H9 (cell line): ENCODE results near the gene TP53BP1. TPM values are rescaled to one million over a fixed set of nuclear protein-coding genes. Genes with fewer than 3 reads are reported as not detected.

Experiments
- DNase-seq: peaks from one replicate; pipeline ENCODE4 v3.0.0-alpha.2; 2017
- H2AFZ ChIP-seq: one replicate; pipeline ENCODE4 v1.6.1; 2013; ENCODE audit warnings: mild to moderate bottlenecking, low read length, control low read depth, moderate library complexity
- H2AK5ac ChIP-seq: 2 replicates; pipeline ENCODE4 v1.6.1; 2013; ENCODE audit warnings: low read length, control low read depth, mixed read lengths; ENCODE audit not compliant: insufficient read length
- H2BK120ac ChIP-seq: one replicate; pipeline ENCODE4 v1.6.1; 2013; ENCODE audit warnings: low read depth, mild to moderate bottlenecking, low read length, control low read depth, inconsistent platforms; ENCODE audit not compliant: poor library complexity, severe bottlenecking
- H2BK12ac ChIP-seq: 2 replicates; pipeline ENCODE4 v1.6.1; 2013; ENCODE audit warnings: low read length, control low read depth, mixed read lengths, low read depth; ENCODE audit not compliant: insufficient read length
- H2BK15ac ChIP-seq: 2 replicates; pipeline ENCODE4 v1.6.1; 2013; ENCODE audit warnings: low read depth, low read length, control low read depth
- H2BK20ac ChIP-seq: one replicate; pipeline ENCODE4 v1.6.1; 2013; ENCODE audit warnings: low read depth, mild to moderate bottlenecking, low read length, control low read depth, inconsistent platforms; ENCODE audit not compliant: poor library complexity, severe bottlenecking
- H2BK5ac ChIP-seq: 2 replicates; pipeline ENCODE4 v1.6.1; 2013; ENCODE audit warnings: low read length, control low read depth, mixed read lengths; ENCODE audit not compliant: insufficient read length
- H3K14ac ChIP-seq: 2 replicates; pipeline ENCODE4 v1.6.1; 2013; ENCODE audit warnings: low read length, control low read depth; ENCODE audit not compliant: insufficient read depth
- H3K18ac ChIP-seq: 2 replicates; pipeline ENCODE4 v1.6.1; 2013; ENCODE audit warnings: low read depth, mild to moderate bottlenecking, mixed read lengths, low read length, control low read depth; ENCODE audit not compliant: insufficient read length
- H3K23ac ChIP-seq: 2 replicates; pipeline ENCODE4 v1.6.1; 2013; ENCODE audit warnings: low read length, control low read depth, mixed read lengths, low read depth; ENCODE audit not compliant: insufficient read length
- H3K23me2 ChIP-seq: 2 replicates; pipeline ENCODE4 v1.6.1; 2013; ENCODE audit warnings: low read depth, mild to moderate bottlenecking, mixed read lengths, low read length, control low read depth; ENCODE audit not compliant: insufficient read length, poor library complexity, severe bottlenecking
- H3K27ac ChIP-seq: 2 replicates; pipeline ENCODE4 v1.5.1; 2013; ENCODE audit warnings: low read length, control low read depth, mixed read lengths, low read depth; ENCODE audit not compliant: insufficient read length
- H3K27me3 ChIP-seq: 2 replicates; pipeline ENCODE4 v1.6.1; 2013; ENCODE audit warnings: low read length, control low read depth, inconsistent platforms; ENCODE audit not compliant: insufficient read depth
- H3K4ac ChIP-seq: 2 replicates; pipeline ENCODE4 v1.6.1; 2013; ENCODE audit warnings: low read depth, mild to moderate bottlenecking, control low read depth, inconsistent platforms, low read length, moderate library complexity
- H3K4me1 ChIP-seq: 2 replicates; pipeline ENCODE4 v1.6.1; 2013; ENCODE audit warnings: low read length, control low read depth, inconsistent platforms; ENCODE audit not compliant: insufficient read depth
- H3K4me2 ChIP-seq: 2 replicates; pipeline ENCODE4 v1.6.1; 2013; ENCODE audit warnings: low read length, control low read depth, mixed read lengths; ENCODE audit not compliant: insufficient read length, insufficient read depth
- H3K56ac ChIP-seq: 2 replicates; pipeline ENCODE4 v1.6.1; 2013; ENCODE audit warnings: low read depth, mild to moderate bottlenecking, mixed read lengths, low read length, control low read depth; ENCODE audit not compliant: insufficient read length
- H3K79me1 ChIP-seq: 2 replicates; pipeline ENCODE4 v1.6.1; 2013; ENCODE audit warnings: low read depth, mild to moderate bottlenecking, moderate library complexity, low read length, control low read depth, inconsistent platforms; ENCODE audit not compliant: insufficient read depth, poor library complexity, severe bottlenecking
- H3K79me2 ChIP-seq: 2 replicates; pipeline ENCODE4 v1.6.1; 2013; ENCODE audit warnings: low read length, control low read depth, inconsistent platforms; ENCODE audit not compliant: insufficient read depth
- H3K9ac ChIP-seq: 2 replicates; pipeline ENCODE4 v1.6.1; 2013; ENCODE audit warnings: low read length, control low read depth, mixed read lengths; ENCODE audit not compliant: insufficient read length; ENCODE audit errors: extremely low read depth
- H3K9me3 ChIP-seq: one replicate; pipeline ENCODE4 v1.6.1; 2013; ENCODE audit warnings: low read depth, low read length, inconsistent platforms; ENCODE audit not compliant: control insufficient read depth
- H3T11ph ChIP-seq: one replicate; pipeline ENCODE4 v1.6.1; 2013; ENCODE audit warnings: mild to moderate bottlenecking, low read length, control low read depth, inconsistent platforms
- H4K20me1 ChIP-seq: one replicate; pipeline ENCODE4 v1.6.1; 2013; ENCODE audit not compliant: control insufficient read depth, insufficient read length, insufficient read depth
- H4K5ac ChIP-seq: 2 replicates; pipeline ENCODE4 v1.6.1; 2013; ENCODE audit warnings: low read depth, mild to moderate bottlenecking, mixed read lengths, low read length, control low read depth; ENCODE audit not compliant: insufficient read length
- H4K8ac ChIP-seq: replicated peaks from 2 replicates; pipeline ENCODE4 v1.6.1; 2013; ENCODE audit warnings: low read length, control low read depth, mixed read lengths, low read depth; ENCODE audit not compliant: insufficient read length
- H4K91ac ChIP-seq: 2 replicates; pipeline ENCODE4 v1.6.1; 2013; ENCODE audit warnings: low read depth, mild to moderate bottlenecking, moderate library complexity, mixed read lengths, low read length, control low read depth; ENCODE audit not compliant: insufficient read length
- H3K27ac Mint-ChIP-seq, 3 experiments: 2 replicates in 2 of 3; 3 replicates in 1 of 3; pipeline ENCODE4 v1.8.0; 2020 to 2021; ENCODE audit warnings: mixed read lengths in 3 of 3, mild to moderate bottlenecking in 1 of 3, moderate library complexity in 1 of 3
- H3K27me3 Mint-ChIP-seq: 2 replicates; pipeline ENCODE4 v1.8.0; 2021; ENCODE audit warnings: low read depth, mild to moderate bottlenecking, moderate library complexity, mixed read lengths
- H3K36me3 Mint-ChIP-seq, 3 experiments: 2 replicates in 2 of 3; 3 replicates in 1 of 3; pipeline ENCODE4 v1.8.0; 2020 to 2021; ENCODE audit warnings: low read depth in 3 of 3, mixed read lengths in 3 of 3; ENCODE audit not compliant: insufficient read depth in 1 of 3
- H3K4me1 Mint-ChIP-seq, 2 experiments: 2 replicates each; pipeline ENCODE4 v1.8.0; 2020; ENCODE audit warnings: mixed read lengths in 2 of 2
- H3K4me3 Mint-ChIP-seq, 2 experiments: 2 replicates in 1 of 2; 3 replicates in 1 of 2; pipeline ENCODE4 v1.8.0; 2020 to 2021; ENCODE audit warnings: mild to moderate bottlenecking in 2 of 2, mixed read lengths in 2 of 2, moderate library complexity in 1 of 2
- H3K9me3 Mint-ChIP-seq, 2 experiments: 2 replicates in 1 of 2; 3 replicates in 1 of 2; pipeline ENCODE4 v1.8.0; 2020; ENCODE audit warnings: mild to moderate bottlenecking in 2 of 2, mixed read lengths in 2 of 2, moderate library complexity in 1 of 2
- WGBS: extraction: QIAGEN DNeasy Blood & Tissue Kit; methylation state at CpG from one replicate; pipeline ENCODE4 v1.1.7; 2013; ENCODE audit warnings: missing lambda C conversion rate, low lambda C conversion rate, mixed read lengths; ENCODE audit not compliant: insufficient read length; ENCODE audit errors: extremely low coverage; 5-methylcytosine and 5-hydroxymethylcytosine counted together
- total RNA-seq: library from RNA; stranded (reverse); gene quantifications from 2 replicates; pipeline ENCODE4 v1.2.1, GENCODE V29; 2021
- TF ChIP-seq, protein P1 (sequence below): fragments of 200-600 bp; sonication (generic); conservative IDR thresholded peaks from 3 replicates; pipeline ENCODE4 v1.8.0; 2021; ENCODE audit warnings: antibody characterized with exemption, mild to moderate bottlenecking

TP53BP1 gene
- total RNA-seq, 1 experiment from 2014 or later = 81.5 TPM

GRCh38 chr15:43412096-43412495, 80.9 kb downstream of the TP53BP1 start:
- no peak overlapping the region for H3K9ac ChIP-seq
- H2BK12ac ChIP-seq = no peak overlapping the region
- H3K27ac Mint-ChIP-seq = peak overlapping the region in 2 of 3 experiments; percentile 5 to 20; a peak in 1 of 7 replicates
- no peaks in the 10 kb centered on the region for H3K4me1 ChIP-seq
- no peaks in the 10 kb centered on the region for H3K9me3 Mint-ChIP-seq
- no peaks in the 10 kb centered on the region for H3K79me1 ChIP-seq
- no peak overlapping the region for H2BK15ac ChIP-seq
- H3K4me3 Mint-ChIP-seq = no peak overlapping the region
- H3K23ac ChIP-seq = no peak overlapping the region
- no peaks in the 10 kb centered on the region for H3K9me3 ChIP-seq
- no peak overlapping the region for H3T11ph ChIP-seq
- no peak overlapping the region for H4K8ac ChIP-seq
- no peak overlapping the region for H4K5ac ChIP-seq
- no peak overlapping the region for H3K4me2 ChIP-seq
- no peaks in the 10 kb centered on the region for H3K27me3 ChIP-seq
- H3K18ac ChIP-seq = no peak overlapping the region
- no peak for DNase-seq
- no peaks in the 10 kb centered on the region for H3K4me1 Mint-ChIP-seq
- no peaks in the 10 kb centered on the region for H3K27me3 Mint-ChIP-seq
- no peak overlapping the region for H3K14ac ChIP-seq
- TF ChIP-seq, protein P1, sequence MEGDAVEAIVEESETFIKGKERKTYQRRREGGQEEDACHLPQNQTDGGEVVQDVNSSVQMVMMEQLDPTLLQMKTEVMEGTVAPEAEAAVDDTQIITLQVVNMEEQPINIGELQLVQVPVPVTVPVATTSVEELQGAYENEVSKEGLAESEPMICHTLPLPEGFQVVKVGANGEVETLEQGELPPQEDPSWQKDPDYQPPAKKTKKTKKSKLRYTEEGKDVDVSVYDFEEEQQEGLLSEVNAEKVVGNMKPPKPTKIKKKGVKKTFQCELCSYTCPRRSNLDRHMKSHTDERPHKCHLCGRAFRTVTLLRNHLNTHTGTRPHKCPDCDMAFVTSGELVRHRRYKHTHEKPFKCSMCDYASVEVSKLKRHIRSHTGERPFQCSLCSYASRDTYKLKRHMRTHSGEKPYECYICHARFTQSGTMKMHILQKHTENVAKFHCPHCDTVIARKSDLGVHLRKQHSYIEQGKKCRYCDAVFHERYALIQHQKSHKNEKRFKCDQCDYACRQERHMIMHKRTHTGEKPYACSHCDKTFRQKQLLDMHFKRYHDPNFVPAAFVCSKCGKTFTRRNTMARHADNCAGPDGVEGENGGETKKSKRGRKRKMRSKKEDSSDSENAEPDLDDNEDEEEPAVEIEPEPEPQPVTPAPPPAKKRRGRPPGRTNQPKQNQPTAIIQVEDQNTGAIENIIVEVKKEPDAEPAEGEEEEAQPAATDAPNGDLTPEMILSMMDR = no peak
- no peak overlapping the region for H2BK5ac ChIP-seq
- no CpG with 5 or more reads among the region's 1 CpG for WGBS
- no peak overlapping the region for H3K56ac ChIP-seq
- no peak overlapping the region for H2AK5ac ChIP-seq
- no peak overlapping the region for H2BK120ac ChIP-seq
- no peaks in the 10 kb centered on the region for H3K79me2 ChIP-seq
- H3K4ac ChIP-seq = no peak overlapping the region
- H4K20me1 ChIP-seq = no peaks in the 10 kb centered on the region
- H2AFZ ChIP-seq = no peak overlapping the region
- H2BK20ac ChIP-seq = no peak overlapping the region
- peaks cover 57 to 92% (median 86%) of the 10 kb centered on the region in 3 experiments for H3K36me3 Mint-ChIP-seq
- H3K27ac ChIP-seq = no peak overlapping the region
- H4K91ac ChIP-seq = no peak overlapping the region
- no peaks in the 10 kb centered on the region for H3K23me2 ChIP-seq
